ENCODE results near the gene S100A16. TPM values are rescaled to one million over a fixed set of nuclear protein-coding genes. Genes with fewer than 3 reads are reported as not detected.

The S100A16 gene, protein sequence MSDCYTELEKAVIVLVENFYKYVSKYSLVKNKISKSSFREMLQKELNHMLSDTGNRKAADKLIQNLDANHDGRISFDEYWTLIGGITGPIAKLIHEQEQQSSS
- polyA plus RNA-seq (2012; ENCODE audit: missing spikeins): not detected

DNA sequence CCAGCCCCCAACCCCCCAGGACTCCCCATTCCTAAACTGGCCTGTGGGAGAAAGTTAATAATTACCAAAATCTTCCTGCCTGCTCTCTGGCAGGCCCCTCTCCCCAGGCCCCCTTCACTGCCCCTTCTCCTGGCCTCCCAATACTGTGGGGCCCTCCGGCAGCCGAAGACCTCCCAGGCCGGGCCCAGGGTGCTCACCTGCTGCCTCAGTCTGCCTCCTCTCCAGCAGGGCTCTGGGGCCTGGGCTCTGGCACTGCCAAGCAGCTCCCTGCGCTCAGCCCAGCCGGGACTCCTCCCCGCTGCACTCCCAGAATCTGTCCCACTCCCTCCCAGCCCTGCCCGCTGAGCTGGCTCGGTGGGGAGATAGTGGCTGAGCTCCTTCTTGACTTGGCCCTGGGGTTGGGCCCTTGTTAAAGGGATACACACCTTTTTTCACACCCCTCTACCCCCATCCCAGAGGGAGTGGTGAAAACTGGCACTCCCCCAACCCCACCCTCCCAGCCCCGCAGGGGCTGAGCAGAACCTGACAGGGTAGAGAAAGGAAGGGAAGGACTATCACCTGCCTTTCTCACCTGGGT lies at the start of gene S100A16:
S100A16 (minus strand) TSS at position 383 of the 577 bp plus-strand sequence. CDS start 4,986 bp downstream, outside the sequence.
- DNase-seq (ENCODE audit: insufficient read length): no peak

DNA sequence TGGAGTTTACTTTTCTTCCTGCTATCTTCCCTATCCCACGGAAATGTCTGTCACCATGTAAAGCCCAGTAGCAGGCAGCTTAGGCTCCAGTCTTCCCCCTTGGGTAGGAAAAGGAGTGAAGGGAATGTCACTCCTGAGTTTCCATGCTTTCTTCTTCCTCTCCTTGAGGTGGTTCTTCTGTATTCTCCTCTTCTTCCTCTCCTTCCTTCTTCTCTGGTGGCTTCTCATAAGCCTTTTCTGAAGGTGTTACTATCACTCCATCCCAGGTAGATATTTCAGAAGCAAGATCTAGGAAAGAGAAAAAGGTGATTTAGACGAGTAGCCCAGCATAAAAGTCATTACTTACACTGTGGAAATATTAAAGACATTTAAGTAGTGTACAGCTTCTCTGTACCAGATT lies 49.3 kb upstream of the S100A16 start:
- DNase-seq (ENCODE audit: insufficient read length): no peak

More for the DNA sequence above, at the start of gene S100A16:
- TF ChIP-seq TAF1 (IDR thresholded peaks at IDR 0.05; ENCODE audit: borderline replicate concordance, low read depth, low read length) (no peak), POLR2AphosphoS5 (IDR thresholded peaks at IDR 0.05; ENCODE audit: low read depth, low read length) (no peak), POLR2A (IDR thresholded peaks at IDR 0.05; ENCODE audit: low read depth, low read length) (no peak)
- no peak for FAIRE-seq

DNA sequence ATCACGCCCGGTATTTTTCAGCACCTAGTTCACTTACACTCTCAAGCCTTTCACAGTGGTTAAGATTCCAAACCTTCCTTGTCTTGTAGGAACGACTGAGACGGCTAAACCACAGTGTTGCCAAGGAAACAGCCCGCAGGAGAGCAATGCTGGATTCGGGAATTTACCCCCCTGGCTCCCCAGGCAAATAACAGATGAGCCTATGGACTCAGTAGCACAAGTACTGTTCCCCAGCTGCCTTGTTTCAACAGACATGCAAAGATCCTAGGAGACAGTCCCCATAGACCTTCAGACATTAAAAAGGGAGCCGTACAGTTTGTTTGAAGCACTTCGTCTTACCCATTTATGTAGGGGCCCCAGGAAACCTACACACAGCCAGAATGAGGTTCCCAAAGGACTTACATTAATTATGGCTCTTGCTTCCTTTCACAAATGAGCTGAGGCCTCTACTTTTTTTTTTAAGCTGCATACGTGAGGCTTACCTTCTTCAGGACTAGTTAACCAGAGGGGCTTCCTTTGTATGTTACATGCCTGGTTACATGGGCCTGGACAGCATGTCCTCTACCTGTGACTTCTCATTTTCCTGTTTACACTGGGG lies 48.3 kb upstream of the S100A16 start:
- no peak for DNase-seq (ENCODE audit: insufficient read length)
- no peak for FAIRE-seq
- TF ChIP-seq POLR2AphosphoS5 (IDR thresholded peaks at IDR 0.05; ENCODE audit: low read depth, low read length) (peak; percentile 85), TAF1 (IDR thresholded peaks at IDR 0.05; ENCODE audit: borderline replicate concordance, low read depth, low read length) (no peak)

More for the DNA sequence above, 49.3 kb upstream of the S100A16 start:
- no peak for FAIRE-seq
- TF ChIP-seq TAF1 (IDR thresholded peaks at IDR 0.05; ENCODE audit: borderline replicate concordance, low read depth, low read length): no peak
- TF ChIP-seq POLR2AphosphoS5 (IDR thresholded peaks at IDR 0.05; ENCODE audit: low read depth, low read length): no peak
- TF ChIP-seq POLR2A (IDR thresholded peaks at IDR 0.05; ENCODE audit: low read depth, low read length): no peak; the same call in 1 of the 2 replicates

DNA sequence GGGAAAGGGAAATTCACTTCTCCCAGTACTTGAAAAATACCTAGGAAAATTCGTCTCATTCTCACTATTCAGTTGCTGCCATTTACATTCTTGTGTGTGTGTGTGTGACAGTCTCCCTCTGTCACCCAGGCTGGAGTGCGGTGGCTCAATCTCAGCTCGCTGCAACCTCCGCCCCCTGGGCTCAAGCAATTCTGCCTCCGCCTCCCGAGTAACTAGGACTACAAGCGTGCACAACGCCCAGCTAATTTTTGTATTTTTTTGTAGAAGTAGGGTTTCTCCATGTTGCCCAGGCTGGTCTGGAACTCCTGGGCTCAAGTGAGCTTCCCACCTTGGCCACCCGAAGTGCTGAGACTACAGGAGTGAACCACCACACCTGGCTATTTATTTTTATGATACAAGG lies 46.7 kb upstream of the S100A16 start:
- no peak for DNase-seq (ENCODE audit: insufficient read length)
- no peak for FAIRE-seq
- TF ChIP-seq TAF1 (IDR thresholded peaks at IDR 0.05; ENCODE audit: borderline replicate concordance, low read depth, low read length): no peak

DNA sequence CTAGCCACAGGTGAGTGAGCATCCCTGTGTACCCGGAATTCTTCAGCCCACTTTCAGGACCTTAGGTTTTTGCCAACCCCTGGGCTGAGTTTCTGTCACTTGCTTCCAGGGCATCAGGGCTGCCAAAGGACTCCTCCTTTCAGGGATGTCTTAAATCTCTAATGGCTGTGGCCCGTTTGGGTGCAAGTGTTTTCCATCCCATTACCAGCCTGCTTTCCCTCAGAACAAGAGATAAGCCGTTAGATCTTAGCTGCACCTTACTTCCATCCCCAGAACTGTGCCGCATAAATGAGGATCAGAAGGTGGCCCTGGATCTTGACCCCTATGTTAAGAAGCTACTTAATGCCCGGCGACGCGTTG lies 46.2 kb upstream of the S100A16 start:
- DNase-seq (ENCODE audit: insufficient read length): no peak
- FAIRE-seq: no peak
- TF ChIP-seq TAF1 (IDR thresholded peaks at IDR 0.05; ENCODE audit: borderline replicate concordance, low read depth, low read length) (no peak), POLR2AphosphoS5 (IDR thresholded peaks at IDR 0.05; ENCODE audit: low read depth, low read length) (no peak)

DNA sequence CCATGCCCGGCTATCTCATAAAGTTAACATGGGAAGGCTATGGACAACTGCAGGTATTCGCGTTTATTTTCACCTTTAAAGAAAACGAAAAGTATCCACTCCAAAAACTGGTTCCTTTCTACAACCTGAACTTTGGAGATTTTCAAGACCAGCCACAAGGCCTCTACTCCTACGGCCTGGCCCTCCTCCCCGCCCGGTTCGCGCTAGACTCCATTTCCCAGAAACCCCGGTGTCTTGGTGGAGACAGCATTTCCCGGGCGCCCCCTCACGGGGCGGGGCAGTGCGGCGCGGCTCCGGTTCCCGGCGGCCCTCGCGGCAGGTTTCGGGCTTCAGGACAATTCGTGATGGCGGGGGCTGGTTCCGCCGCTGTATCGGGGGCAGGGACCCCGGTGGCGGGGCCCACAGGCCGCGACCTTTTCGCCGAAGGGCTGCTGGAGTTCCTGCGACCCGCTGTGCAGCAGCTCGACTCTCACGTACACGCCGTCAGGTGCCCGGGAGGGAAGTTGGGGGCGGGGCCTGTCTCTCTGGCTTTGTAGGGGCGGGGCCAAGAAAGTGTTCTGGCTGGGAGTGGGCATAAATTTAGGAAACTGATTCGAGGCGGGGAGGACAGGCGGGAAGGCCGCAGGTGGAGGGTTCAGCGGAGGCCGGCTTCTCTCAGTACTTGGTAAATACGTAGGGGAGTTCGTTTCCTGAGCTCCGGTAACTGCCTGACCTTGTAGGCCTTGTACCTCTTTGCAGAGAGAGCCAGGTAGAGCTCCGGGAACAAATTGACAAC lies 45.6 kb upstream of the S100A16 start, which contains the start of gene SNAPIN:
SNAPIN (plus strand) TSS at position 304 of the 775 bp plus-strand sequence; CDS start at position 345, 41 bp downstream.
- TF ChIP-seq POLR2AphosphoS5 (IDR thresholded peaks at IDR 0.05; ENCODE audit: low read depth, low read length) (peak; percentile 72), TAF1 (IDR thresholded peaks at IDR 0.05; ENCODE audit: borderline replicate concordance, low read depth, low read length) (peak; percentile 60; the same call in 1 of the 2 replicates), POLR2A (IDR thresholded peaks at IDR 0.05; ENCODE audit: low read depth, low read length) (peak; percentile 84)
- FAIRE-seq (peak; percentile 89), DNase-seq (ENCODE audit: insufficient read length) (peak; percentile 92)

DNA sequence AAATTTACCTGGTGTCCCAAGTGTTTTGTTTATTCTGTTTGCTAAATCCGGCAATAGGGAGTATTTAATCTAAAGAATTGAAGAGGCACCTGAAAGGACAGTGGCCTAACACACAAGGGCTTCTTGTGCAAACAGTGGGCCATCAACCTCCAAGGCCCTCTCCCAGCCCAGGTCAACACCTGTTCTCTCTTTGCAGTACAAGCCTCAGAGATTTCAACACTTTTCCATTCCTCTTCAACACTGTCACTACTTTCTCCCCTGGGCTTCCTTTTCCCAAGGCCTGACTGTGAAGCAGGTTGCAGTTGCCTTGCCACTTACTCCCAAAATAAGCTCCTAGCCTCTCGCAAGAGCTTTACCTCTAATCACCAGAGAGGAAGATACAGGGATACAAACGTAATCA lies 42.4 kb upstream of the S100A16 start:
- FAIRE-seq (no peak), DNase-seq (ENCODE audit: insufficient read length) (no peak)
- no peak for TF ChIP-seq POLR2A (IDR thresholded peaks at IDR 0.05; ENCODE audit: low read depth, low read length)
- no peak for TF ChIP-seq POLR2AphosphoS5 (IDR thresholded peaks at IDR 0.05; ENCODE audit: low read depth, low read length)
- no peak for TF ChIP-seq TAF1 (IDR thresholded peaks at IDR 0.05; ENCODE audit: borderline replicate concordance, low read depth, low read length)

DNA sequence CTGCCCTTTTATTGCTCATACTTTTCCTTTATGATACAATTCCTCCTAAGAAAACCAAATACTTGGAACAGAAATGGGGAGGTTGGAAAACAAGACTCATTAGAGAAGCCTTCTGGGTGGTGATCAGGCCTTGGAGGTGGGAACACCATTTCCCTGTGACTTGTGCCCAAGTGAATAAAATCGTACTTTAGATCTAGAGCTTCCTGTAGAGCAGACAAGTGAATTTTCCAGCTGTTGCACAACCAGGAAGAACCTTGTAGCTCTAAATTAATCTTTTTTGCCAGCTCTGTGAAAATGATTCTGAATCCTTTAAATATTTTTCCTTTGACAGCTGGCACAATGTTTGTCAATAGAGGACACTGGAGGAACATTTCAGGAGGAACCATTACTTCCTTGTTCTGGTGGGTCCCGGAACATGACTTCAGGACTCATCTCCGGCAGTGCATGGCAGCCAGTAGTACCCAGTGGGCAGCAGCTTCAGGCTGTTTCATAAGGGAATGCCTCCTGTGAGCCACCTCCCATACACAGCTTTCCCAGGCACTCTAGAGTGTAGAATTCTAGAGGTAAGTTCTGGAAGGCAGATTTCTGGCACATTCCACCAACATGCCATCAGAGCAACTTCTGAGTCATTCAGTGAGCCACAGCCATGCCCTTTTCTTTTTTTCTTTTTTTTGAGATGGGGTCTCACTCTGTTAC lies 40.0 kb upstream of the S100A16 start:
- no peak for TF ChIP-seq POLR2A (IDR thresholded peaks at IDR 0.05; ENCODE audit: low read depth, low read length)
- no peak for TF ChIP-seq POLR2AphosphoS5 (IDR thresholded peaks at IDR 0.05; ENCODE audit: low read depth, low read length)
- TF ChIP-seq TAF1 (IDR thresholded peaks at IDR 0.05; ENCODE audit: borderline replicate concordance, low read depth, low read length): no peak
- DNase-seq (ENCODE audit: insufficient read length) (no peak), FAIRE-seq (no peak)

DNA sequence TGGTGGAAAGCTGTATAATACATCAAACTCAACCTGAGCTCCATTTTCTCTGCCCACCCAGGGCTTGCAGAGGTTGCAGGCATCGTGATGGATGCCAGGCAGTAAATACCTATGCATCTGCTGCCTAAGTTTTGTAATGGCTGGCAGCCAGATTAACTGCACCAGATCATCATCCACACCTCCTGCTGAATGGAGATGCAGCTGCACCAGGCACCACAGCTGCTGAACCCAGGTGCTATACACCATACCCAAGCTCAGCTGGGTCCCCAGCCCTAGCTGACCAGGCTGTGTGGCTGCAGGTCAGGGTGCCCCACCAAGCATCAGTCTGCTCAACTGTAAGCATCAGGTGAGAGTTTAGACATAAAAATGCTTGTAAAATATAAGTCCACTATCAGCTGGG lies 38.8 kb upstream of the S100A16 start:
- TF ChIP-seq TAF1 (IDR thresholded peaks at IDR 0.05; ENCODE audit: borderline replicate concordance, low read depth, low read length) (no peak), POLR2AphosphoS5 (IDR thresholded peaks at IDR 0.05; ENCODE audit: low read depth, low read length) (no peak), POLR2A (IDR thresholded peaks at IDR 0.05; ENCODE audit: low read depth, low read length) (no peak)
- no peak for FAIRE-seq
- DNase-seq (ENCODE audit: insufficient read length): no peak

DNA sequence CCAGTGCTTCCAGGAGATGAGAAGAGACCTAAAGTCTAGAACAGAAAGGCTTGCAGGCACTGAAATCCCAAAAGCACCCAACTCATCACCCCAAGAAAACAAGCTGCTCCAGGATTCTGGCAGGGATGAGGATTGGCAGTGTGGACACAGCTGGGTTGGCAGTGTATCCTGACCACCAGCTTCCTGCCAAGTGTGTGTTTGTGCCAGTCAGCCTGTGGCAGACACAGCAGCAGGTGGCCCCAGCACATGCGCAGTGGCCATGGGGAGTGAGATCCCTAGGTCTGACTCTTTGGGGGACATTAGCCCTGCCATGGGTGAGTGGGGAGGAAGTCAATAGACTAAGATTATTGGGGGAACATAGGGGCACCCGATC lies 36.9 kb upstream of the S100A16 start:
- no peak for FAIRE-seq
- no peak for DNase-seq (ENCODE audit: insufficient read length)
- TF ChIP-seq POLR2AphosphoS5 (IDR thresholded peaks at IDR 0.05; ENCODE audit: low read depth, low read length): no peak

DNA sequence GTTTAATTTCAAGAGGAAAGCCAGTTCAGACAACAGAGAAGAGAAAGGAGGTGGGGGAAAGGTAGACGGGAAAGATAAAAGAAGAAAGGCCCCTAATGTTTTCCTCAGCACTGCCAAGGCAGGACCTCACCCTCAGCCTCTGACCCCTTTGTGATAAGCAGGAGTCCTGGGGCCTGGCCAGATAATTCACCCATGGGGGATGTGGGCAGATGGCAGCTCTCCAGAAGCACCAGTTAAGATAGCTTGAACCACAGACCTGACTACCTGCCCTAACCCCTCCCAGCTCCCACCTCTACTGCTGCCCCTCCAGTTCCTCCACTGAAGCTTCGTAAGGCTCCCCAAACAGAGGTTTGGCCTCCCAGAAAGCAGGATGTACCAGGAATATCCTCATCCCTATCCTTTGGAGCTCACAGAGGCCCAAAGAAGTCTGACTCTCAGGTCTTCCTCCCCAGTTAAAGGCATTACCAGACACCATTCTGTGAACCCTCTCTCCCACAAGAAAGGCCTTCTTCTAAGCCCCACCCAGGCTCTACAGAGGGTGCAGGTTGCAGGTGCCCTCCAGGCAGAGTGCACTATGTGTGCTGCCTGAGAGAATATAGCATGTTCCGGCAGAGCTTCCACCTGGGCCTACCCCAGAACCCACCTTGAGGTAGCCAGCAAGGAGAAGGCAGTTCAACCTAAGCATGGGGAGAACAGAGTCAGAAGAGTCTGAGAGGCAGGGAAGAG lies 36.4 kb upstream of the S100A16 start:
- TF ChIP-seq POLR2AphosphoS5 (IDR thresholded peaks at IDR 0.05; ENCODE audit: low read depth, low read length) (peak; percentile 37; the same call in 1 of the 2 replicates), POLR2A (IDR thresholded peaks at IDR 0.05; ENCODE audit: low read depth, low read length) (no peak; the same call in 1 of the 2 replicates)
- FAIRE-seq: no peak
- no peak for DNase-seq (ENCODE audit: insufficient read length)

Data from GM12892 (cell line).